Sigmoid colon (tissue), 7 donors: ENCODE data around the gene TBCK. TPM values are rescaled to one million over a fixed set of nuclear protein-coding genes. Genes with fewer than 3 reads are reported as not detected.

Source experiments
- DNase-seq: peaks from one replicate; pipeline ENCODE4 v3.0.0-alpha.2; 2019
- H3K27ac ChIP-seq, 4 donors: fragments of 200-600 bp; sonication (generic); one replicate each; pipeline ENCODE4 v1.5.1; 2016 to 2019; ENCODE audit warnings: mild to moderate bottlenecking in 1 of 4
- H3K27me3 ChIP-seq, 3 donors: fragments of 200-600 bp; sonication (generic); one replicate each; pipeline ENCODE4 v1.5.1; 2019; ENCODE audit warnings: mild to moderate bottlenecking in 1 of 3
- H3K36me3 ChIP-seq, 4 donors: fragments of 200-600 bp; sonication (generic); one replicate each; pipeline ENCODE4 v1.5.1; 2016 to 2019
- H3K4me1 ChIP-seq, 4 donors: fragments of 200-600 bp; sonication (generic); one replicate each; pipeline ENCODE4 v1.5.1; 2017 to 2019
- H3K4me3 ChIP-seq, 4 donors: fragments of 200-600 bp; sonication (generic); one replicate each; pipeline ENCODE4 v1.5.1; 2017 to 2019; ENCODE audit warnings: mild to moderate bottlenecking in 2 of 4, moderate library complexity in 1 of 4
- H3K9me3 ChIP-seq, 4 donors: fragments of 200-600 bp in 3 of 4; sonication (generic) in 3 of 4; one replicate each; pipeline versions ENCODE4 v1.5.1 to v1.6.1; 2013 to 2019
- EP300 ChIP-seq, 4 donors: sonication (generic); formaldehyde crosslinking; IDR thresholded peaks; one replicate each; pipeline ENCODE4 v1.6.1; 2017; ENCODE audit warnings: antibody characterized with exemption in 4 of 4
- POLR2A ChIP-seq, 2 donors: fragments of 450-650 bp; IDR thresholded peaks; one replicate each; pipeline ENCODE4 v1.6.1; 2016; ENCODE audit warnings: antibody characterized with exemption in 2 of 2, mild to moderate bottlenecking in 2 of 2, moderate library complexity in 2 of 2
- POLR2AphosphoS5 ChIP-seq, 4 donors: sonication (generic); formaldehyde crosslinking; IDR thresholded peaks; one replicate each; pipeline ENCODE4 v1.6.1; 2017; ENCODE audit warnings: antibody characterized with exemption in 4 of 4
- WGBS, 2 donors: extraction: QIAGEN DNeasy Blood & Tissue Kit; methylation state at CpG; one replicate each; pipeline ENCODE4 v1.1.7; 2013; 5-methylcytosine and 5-hydroxymethylcytosine counted together
- intact Hi-C: fragments of 100-400 bp; cut with DNase I; formaldehyde crosslinking; loops from one replicate; pipeline ENCODE4 v1.15.1; 2023
- polyA plus RNA-seq, 3 donors: library from polyadenylated mRNA; stranded (reverse); fragments of 200-250 nt; gene quantifications; one replicate each; pipeline ENCODE4 v1.2.3, GENCODE V29; 2013
- total RNA-seq, 4 donors: library from RNA; depleted of rRNA; stranded (reverse); fragments of >200 nt; gene quantifications; one replicate each; pipeline ENCODE4 v1.1.0, GENCODE V29; 2016
- TF ChIP-seq, protein P1 (sequence below), 4 experiments: fragments of 450-650 bp in 3 of 4; fragments of 200-600 bp in 1 of 4; IDR thresholded peaks; one replicate each; pipeline ENCODE4 v1.5.1; 2016 to 2019; ENCODE audit warnings: antibody characterized with exemption in 4 of 4, mild to moderate bottlenecking in 3 of 4, moderate library complexity in 2 of 4
- donor health status: healthy with polysubstance abuse.
- donor health status: Bipolar disorder and iron deficiency.
- donor health status: healthy.

The TBCK gene
- total and polyA plus RNA-seq, 7 donors, result 4.8 to 43.5 (median 26.3) TPM

DNA sequence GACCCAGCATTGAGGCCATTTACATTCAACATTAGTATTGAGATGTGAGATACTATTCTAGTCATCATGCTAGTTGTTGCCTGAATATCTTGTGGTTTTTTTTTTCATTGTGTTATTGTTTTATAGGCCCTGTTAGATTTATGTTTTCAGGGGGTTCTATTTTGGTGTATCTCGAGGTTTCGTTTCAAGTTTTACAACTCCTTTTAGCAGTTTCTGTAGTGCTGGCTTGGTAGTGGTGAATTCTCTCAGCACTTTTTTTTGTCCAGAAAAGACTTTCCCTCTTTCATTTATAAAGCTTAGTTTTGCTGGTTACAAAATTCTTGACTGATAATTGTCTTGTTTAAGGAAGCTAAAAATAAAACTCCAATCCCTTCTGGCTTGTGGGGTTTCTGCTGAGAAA is 305.2 kb downstream of the TBCK start:
- Histone ChIP-seq H3K4me3 (no peak overlapping the region), H3K36me3 (no peaks in the 10 kb centered on the region), H3K9me3 (peaks cover 0 to 3% (median 0%) of the 10 kb centered on the region in 4 donors), H3K4me1 (no peaks in the 10 kb centered on the region), H3K27ac (no peak overlapping the region), H3K27me3 (no peaks in the 10 kb centered on the region)
- 93 to 97% methylated on average over 2 of the region's 2 CpGs for WGBS, 2 donors
- intact Hi-C loops, result no loop called here
- no peak for TF ChIP-seq POLR2AphosphoS5 (IDR thresholded peaks at IDR 0.05)
- no peak for TF ChIP-seq POLR2A (IDR thresholded peaks at IDR 0.05)
- TF ChIP-seq, protein P1, sequence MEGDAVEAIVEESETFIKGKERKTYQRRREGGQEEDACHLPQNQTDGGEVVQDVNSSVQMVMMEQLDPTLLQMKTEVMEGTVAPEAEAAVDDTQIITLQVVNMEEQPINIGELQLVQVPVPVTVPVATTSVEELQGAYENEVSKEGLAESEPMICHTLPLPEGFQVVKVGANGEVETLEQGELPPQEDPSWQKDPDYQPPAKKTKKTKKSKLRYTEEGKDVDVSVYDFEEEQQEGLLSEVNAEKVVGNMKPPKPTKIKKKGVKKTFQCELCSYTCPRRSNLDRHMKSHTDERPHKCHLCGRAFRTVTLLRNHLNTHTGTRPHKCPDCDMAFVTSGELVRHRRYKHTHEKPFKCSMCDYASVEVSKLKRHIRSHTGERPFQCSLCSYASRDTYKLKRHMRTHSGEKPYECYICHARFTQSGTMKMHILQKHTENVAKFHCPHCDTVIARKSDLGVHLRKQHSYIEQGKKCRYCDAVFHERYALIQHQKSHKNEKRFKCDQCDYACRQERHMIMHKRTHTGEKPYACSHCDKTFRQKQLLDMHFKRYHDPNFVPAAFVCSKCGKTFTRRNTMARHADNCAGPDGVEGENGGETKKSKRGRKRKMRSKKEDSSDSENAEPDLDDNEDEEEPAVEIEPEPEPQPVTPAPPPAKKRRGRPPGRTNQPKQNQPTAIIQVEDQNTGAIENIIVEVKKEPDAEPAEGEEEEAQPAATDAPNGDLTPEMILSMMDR (IDR thresholded peaks at IDR 0.05), result no peak
- TF ChIP-seq EP300 (IDR thresholded peaks at IDR 0.05), result no peak
- DNase-seq, result no peak

DNA sequence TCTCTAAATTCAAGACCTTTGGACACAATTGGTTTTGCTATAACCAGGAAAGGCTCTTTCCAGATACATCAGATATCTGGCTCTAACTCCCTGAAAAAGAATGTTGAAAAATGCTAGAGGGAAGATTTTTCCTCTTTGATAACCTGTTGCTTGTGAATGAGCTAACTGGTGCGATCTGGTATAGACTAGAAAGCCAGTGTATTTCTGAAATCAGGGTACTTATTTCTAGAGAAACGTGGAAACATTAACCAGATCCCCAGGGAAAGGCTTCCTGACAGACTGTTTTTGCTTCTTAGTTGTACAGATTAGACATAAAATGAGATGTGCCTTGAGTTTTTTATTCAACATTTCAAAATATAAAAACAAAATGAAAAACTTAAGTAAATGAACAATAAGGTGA is 313.0 kb downstream of the TBCK start:
- 77 to 79% methylated on average over 2 of the region's 2 CpGs for WGBS, 2 donors

DNA sequence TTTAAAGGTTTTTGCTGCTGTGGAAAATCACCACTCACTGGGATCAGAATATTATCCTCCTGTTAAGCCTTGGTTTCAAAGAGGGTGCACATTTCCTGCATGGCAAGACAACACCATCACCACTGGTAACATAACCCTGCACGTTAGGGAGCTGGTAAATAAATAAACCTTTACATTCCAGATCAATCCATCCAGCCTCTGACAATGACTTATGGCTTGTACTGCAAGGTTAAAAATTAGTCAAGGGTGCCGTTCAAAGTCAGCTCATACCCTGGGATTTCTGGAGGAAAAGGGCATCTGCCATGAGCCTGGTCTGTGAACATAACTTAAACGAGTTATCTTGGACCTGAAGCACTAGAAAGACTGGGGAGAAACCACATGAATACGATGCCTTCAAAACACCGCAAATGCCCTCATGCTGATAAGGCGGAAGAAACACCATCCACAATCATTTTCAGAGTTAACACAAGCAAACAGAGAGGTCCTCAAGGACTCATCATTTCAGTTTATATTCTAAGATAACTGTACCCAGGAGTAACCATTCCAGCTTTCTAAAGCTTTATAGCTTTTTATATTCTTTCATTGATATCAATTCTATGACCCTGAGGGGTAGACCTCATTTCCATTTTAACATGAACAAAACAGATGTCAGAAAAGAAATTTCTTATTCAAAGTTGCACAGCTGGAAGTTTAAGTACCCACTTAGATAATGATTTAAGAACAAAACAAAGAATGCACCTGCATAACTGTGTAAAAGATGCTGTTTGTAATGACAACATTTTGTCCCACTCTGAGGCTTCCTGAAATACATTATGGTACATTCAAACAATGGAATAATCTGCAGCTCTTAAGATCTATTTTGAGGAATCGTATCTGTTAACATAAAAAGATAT is 317.6 kb downstream of the TBCK start:
- H3K27me3 ChIP-seq, result no peaks in the 10 kb centered on the region
- DNase-seq, result no peak
- no peak overlapping the region for H3K4me3 ChIP-seq
- no peaks in the 10 kb centered on the region for H3K9me3 ChIP-seq
- H3K4me1 ChIP-seq, result peaks cover 0 to 25% (median 4%) of the 10 kb centered on the region in 4 donors
- no peaks in the 10 kb centered on the region for H3K36me3 ChIP-seq
- 28 to 66% methylated on average over 7 of the region's 7 CpGs for WGBS, 2 donors
- no peak overlapping the region for H3K27ac ChIP-seq
- intact Hi-C loops, result no loop called here
- TF ChIP-seq, protein P1 (IDR thresholded peaks at IDR 0.05), result no peak
- no peak for TF ChIP-seq POLR2A (IDR thresholded peaks at IDR 0.05)
- no peak for TF ChIP-seq POLR2AphosphoS5 (IDR thresholded peaks at IDR 0.05)
- no peak for TF ChIP-seq EP300 (IDR thresholded peaks at IDR 0.05)

More for the DNA sequence above, 313.0 kb downstream of the TBCK start:
- Histone ChIP-seq H3K4me3 (no peak overlapping the region), H3K27me3 (no peaks in the 10 kb centered on the region), H3K27ac (no peak overlapping the region), H3K36me3 (no peaks in the 10 kb centered on the region), H3K4me1 (peaks cover 0 to 9% (median 0%) of the 10 kb centered on the region in 4 donors), H3K9me3 (no peaks in the 10 kb centered on the region)
- intact Hi-C loops, result no loop called here
- DNase-seq, result no peak
- TF ChIP-seq, protein P1 (IDR thresholded peaks at IDR 0.05), result no peak
- no peak for TF ChIP-seq POLR2AphosphoS5 (IDR thresholded peaks at IDR 0.05)
- no peak for TF ChIP-seq EP300 (IDR thresholded peaks at IDR 0.05)
- no peak for TF ChIP-seq POLR2A (IDR thresholded peaks at IDR 0.05)

DNA sequence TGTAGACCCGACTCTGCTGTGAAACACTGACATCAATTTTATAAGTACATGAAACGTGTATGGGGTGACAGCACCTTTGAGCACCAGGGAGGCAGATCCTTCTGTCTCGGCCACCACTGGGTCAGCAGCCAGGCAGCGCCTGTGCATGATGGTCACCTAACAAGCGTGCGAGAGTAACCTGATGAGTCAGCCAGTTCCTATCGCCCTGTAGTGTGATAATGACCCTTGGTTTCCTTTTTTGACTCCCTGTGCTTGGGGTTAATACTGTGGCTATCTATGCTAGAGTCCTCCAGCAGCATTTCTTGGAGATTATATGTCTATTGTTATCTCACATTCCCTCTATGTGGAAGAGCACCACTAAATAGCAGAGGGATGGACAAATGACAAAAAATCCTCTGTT is 319.2 kb downstream of the TBCK start:
- 75 to 80% methylated on average over 7 of the region's 7 CpGs for WGBS, 2 donors
- no peaks in the 10 kb centered on the region for H3K27me3 ChIP-seq
- H3K36me3 ChIP-seq, result no peaks in the 10 kb centered on the region
- TF ChIP-seq POLR2AphosphoS5 (IDR thresholded peaks at IDR 0.05), result no peak
- no peak for TF ChIP-seq EP300 (IDR thresholded peaks at IDR 0.05)
- TF ChIP-seq POLR2A (IDR thresholded peaks at IDR 0.05), result no peak
- TF ChIP-seq, protein P1 (IDR thresholded peaks at IDR 0.05), result no peak
- intact Hi-C loops, result no loop called here
- DNase-seq, result no peak
- H3K27ac ChIP-seq, result no peak overlapping the region
- no peaks in the 10 kb centered on the region for H3K9me3 ChIP-seq
- peaks cover 0 to 25% (median 4%) of the 10 kb centered on the region in 4 donors for H3K4me1 ChIP-seq
- H3K4me3 ChIP-seq, result no peak overlapping the region
